Renal cortex interstitium (tissue), 15 donors: ENCODE measurements around the gene NFKB1. TPM values are rescaled to one million over a fixed set of nuclear protein-coding genes. Genes with fewer than 3 reads are reported as not detected.
"Not testable (repeated sequence)": the region's sequence is repeated elsewhere in the genome, so short reads cannot be mapped to it uniquely, and the experiment has no call there.

ENCODE experiments used
- DNase-seq, 11 donors: peaks; one replicate each; pipeline ENCODE4 v3.0.0-alpha.2; 2013; ENCODE audit warnings: low read depth in 9 of 11, low spot score in 4 of 11; ENCODE audit errors: extremely low read depth in 1 of 11
- long read RNA-seq, 16 experiments: transcript quantifications; one replicate each; lab custom pipeline, GENCODE V29; 2026
- polyA plus RNA-seq, 3 donors: library from polyadenylated mRNA; unstranded; fragments of 120-200 nt; gene quantifications; one replicate each; pipeline ENCODE4 v1.2.1, GENCODE V29; 2013; ENCODE audit not compliant: insufficient read length in 3 of 3

NFKB1 gene, protein sequence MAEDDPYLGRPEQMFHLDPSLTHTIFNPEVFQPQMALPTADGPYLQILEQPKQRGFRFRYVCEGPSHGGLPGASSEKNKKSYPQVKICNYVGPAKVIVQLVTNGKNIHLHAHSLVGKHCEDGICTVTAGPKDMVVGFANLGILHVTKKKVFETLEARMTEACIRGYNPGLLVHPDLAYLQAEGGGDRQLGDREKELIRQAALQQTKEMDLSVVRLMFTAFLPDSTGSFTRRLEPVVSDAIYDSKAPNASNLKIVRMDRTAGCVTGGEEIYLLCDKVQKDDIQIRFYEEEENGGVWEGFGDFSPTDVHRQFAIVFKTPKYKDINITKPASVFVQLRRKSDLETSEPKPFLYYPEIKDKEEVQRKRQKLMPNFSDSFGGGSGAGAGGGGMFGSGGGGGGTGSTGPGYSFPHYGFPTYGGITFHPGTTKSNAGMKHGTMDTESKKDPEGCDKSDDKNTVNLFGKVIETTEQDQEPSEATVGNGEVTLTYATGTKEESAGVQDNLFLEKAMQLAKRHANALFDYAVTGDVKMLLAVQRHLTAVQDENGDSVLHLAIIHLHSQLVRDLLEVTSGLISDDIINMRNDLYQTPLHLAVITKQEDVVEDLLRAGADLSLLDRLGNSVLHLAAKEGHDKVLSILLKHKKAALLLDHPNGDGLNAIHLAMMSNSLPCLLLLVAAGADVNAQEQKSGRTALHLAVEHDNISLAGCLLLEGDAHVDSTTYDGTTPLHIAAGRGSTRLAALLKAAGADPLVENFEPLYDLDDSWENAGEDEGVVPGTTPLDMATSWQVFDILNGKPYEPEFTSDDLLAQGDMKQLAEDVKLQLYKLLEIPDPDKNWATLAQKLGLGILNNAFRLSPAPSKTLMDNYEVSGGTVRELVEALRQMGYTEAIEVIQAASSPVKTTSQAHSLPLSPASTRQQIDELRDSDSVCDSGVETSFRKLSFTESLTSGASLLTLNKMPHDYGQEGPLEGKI
- 10 to 100 TPM; 25.8 to 27.7 (median 26.0) TPM for polyA plus RNA-seq
- long read RNA-seq, donor 1, full-length matches to known transcripts: 3 of 3 reads
- long read RNA-seq, donor 1, partial matches to known transcripts: 0 of 3 reads
- long read RNA-seq, donor 1, other reads (novel, unspliced or antisense): 0 of 3 reads
- long read RNA-seq, donor 2, full-length matches to known transcripts: 2 of 2 reads
- long read RNA-seq, donor 2, partial matches to known transcripts: 0 of 2 reads
- long read RNA-seq, donor 2, other reads (novel, unspliced or antisense): 0 of 2 reads
- long read RNA-seq, donor 3, full-length matches to known transcripts: 7 of 16 reads
- long read RNA-seq, donor 3, partial matches to known transcripts: 9 of 16 reads
- long read RNA-seq, donor 3, other reads (novel, unspliced or antisense): 0 of 16 reads
- long read RNA-seq, donor 4, full-length matches to known transcripts: 3 of 15 reads
- long read RNA-seq, donor 4, partial matches to known transcripts: 12 of 15 reads
- long read RNA-seq, donor 4, other reads (novel, unspliced or antisense): 0 of 15 reads
- long read RNA-seq, donor 5: 0 reads
- long read RNA-seq, donor 6, full-length matches to known transcripts: 4 of 20 reads
- long read RNA-seq, donor 6, partial matches to known transcripts: 16 of 20 reads
- long read RNA-seq, donor 6, other reads (novel, unspliced or antisense): 0 of 20 reads
- long read RNA-seq, donor 7, full-length matches to known transcripts: 5 of 5 reads
- long read RNA-seq, donor 7, partial matches to known transcripts: 0 of 5 reads
- long read RNA-seq, donor 7, other reads (novel, unspliced or antisense): 0 of 5 reads
- long read RNA-seq, donor 8: 0 reads
- long read RNA-seq, donor 9, full-length matches to known transcripts: 2 of 19 reads
- long read RNA-seq, donor 9, partial matches to known transcripts: 17 of 19 reads
- long read RNA-seq, donor 9, other reads (novel, unspliced or antisense): 0 of 19 reads
- long read RNA-seq, donor 10, full-length matches to known transcripts: 4 of 10 reads
- long read RNA-seq, donor 10, partial matches to known transcripts: 6 of 10 reads
- long read RNA-seq, donor 10, other reads (novel, unspliced or antisense): 0 of 10 reads
- long read RNA-seq, donor 11, partial matches to known transcripts: 0 of 5 reads
- long read RNA-seq, donor 11, other reads (novel, unspliced or antisense): 0 of 5 reads
- long read RNA-seq, donor 12, full-length matches to known transcripts: 2 of 13 reads
- long read RNA-seq, donor 12, partial matches to known transcripts: 11 of 13 reads
- long read RNA-seq, donor 12, other reads (novel, unspliced or antisense): 0 of 13 reads
- long read RNA-seq, donor 13: 0 reads
- long read RNA-seq, donor 14, full-length matches to known transcripts: 3 of 3 reads
- long read RNA-seq, donor 14, partial matches to known transcripts: 0 of 3 reads
- long read RNA-seq, donor 14, other reads (novel, unspliced or antisense): 0 of 3 reads
- long read RNA-seq, donor 15, full-length matches to known transcripts: 1 of 1 reads
- long read RNA-seq, donor 15, partial matches to known transcripts: 0 of 1 reads
- long read RNA-seq, donor 15, other reads (novel, unspliced or antisense): 0 of 1 reads
- long read RNA-seq, donor 16, full-length matches to known transcripts: 9 of 56 reads
- long read RNA-seq, donor 16, partial matches to known transcripts: 47 of 56 reads
- long read RNA-seq, donor 16, other reads (novel, unspliced or antisense): 0 of 56 reads

DNA sequence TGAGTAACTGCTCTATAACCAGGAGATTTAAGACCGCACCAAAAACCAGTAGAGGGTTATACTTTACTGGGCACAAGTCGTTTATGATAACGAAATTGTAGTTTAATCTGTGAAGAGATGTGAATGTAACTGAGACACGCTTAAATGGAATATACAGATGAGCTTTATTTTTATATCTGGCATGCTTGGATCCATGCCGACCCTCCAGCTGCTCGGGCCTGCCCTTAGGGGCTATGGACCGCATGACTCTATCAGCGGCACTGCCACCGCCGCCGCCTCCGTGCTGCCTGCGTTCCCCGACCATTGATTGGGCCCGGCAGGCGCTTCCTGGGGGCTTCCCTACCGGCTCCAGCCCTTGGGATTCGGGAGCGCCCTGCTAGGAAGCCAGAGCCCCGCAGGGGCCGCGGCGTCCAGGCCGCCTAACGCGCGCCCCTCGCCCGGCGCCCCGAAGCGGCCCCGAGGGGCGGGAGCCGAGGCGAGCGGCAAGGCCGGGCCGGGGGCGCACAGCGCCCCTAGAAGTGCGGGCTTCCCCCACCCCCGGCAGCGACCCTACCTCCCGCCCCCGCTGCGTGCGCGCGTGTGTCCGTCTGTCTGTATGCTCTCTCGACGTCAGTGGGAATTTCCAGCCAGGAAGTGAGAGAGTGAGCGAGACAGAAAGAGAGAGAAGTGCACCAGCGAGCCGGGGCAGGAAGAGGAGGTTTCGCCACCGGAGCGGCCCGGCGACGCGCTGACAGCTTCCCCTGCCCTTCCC, at the start of gene NFKB1:
Gene NFKB1 (plus strand): TSS at position 664 of the 751 bp plus-strand sequence. CDS start 24,160 bp downstream, outside the sequence.
- peak in 10 of 11 donors; percentile 36 to 65 (median 51) for DNase-seq

- DNase-seq: no peak
Measured at GRCh38 chr4:102452854-102453253, 48.3 kb upstream of the NFKB1 start.

GRCh38 chr4:102453827-102454226, 47.3 kb upstream of the NFKB1 start:
- no peak for DNase-seq

DNA sequence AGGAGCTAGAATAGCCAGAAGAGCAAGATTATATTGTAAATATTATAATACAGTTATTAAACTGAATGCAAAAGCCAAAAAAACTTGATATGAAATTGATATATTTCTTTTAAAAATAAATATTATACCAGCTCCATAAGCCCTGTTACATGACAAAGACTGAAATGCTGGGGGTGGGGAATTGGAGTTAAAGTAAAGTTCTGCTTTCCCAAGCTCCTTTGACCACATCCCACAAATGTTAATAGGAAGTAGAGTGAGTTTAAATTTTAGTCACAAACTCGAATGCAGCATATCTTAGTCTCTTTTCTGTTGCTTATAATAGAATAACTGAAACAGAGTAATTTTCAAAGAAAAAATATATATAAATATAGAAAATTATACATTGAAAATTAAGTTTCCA, 46.9 kb upstream of the NFKB1 start:
- no peak for DNase-seq

DNA sequence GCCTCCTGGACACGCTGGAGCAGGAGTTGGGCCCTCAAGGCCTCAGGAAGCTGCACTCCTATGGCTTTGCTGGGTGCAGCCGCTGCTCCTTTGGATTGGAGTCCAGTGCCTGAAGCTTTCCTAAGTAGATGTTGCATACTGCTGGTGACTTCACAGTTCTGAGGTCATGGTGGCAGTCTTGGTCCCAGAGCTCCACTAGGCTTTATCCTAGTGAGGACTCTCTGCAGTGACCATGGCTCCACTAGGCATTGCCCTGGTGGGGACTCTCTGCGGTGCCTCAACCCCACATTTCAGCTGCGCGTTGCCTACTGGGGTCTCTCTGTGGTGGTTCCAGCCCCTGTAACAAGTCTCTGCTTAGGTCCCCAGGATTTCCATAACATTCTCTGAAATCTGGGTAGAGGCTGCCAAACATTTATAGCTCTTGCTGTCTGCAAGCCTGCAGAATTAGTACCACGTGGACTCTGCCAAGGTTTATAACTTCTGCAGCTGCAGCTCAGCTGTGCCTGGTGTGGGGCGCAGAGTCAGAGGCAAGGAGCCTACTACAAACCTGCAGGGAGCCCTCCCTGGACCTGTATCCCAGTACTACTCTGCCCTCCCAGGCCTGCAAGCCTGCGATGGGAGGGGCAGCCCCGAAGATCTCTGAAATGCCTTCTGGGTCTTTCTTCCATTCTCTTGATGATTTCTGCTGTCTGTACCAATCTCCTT, 46.0 kb upstream of the NFKB1 start:
- no peak for DNase-seq

DNA sequence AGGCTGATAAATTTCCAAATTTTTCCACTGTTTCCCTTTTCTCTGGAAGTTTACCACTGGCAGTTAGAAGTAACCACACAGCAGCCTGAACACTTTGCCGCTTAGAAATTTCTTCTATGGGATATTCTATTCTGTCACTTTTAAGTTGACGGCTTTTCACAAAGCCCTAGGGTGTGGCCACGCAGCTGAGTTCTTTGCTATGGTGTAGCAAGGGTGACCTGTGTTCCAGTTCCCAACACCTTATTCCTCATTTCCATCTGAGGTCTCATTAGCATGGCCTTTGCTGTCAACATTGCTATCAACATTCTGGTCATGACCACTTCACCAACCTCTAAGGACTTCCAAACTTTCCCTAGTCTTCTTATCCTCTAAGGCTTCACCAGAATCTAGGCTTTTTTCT, 45.4 kb upstream of the NFKB1 start:
- DNase-seq: no peak

DNA sequence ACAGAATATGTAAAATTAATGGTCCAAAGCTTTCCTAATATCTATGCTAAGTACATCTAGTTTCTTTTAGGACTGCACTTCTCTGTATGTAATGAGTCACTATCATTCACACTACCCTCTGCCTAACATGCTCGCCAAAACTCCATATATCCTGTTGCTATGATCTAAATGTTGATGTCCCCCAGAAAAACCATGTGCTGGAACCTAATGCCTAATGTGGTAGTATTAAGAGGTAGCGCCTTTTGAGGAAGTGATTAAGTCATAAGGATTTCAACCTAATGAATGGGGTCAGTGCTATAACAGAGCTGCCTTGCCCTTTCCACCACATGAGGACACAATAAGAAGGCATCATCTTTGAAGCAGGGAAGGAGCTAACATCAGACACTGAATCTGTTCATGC, 34.9 kb upstream of the NFKB1 start:
- DNase-seq: no peak

DNA sequence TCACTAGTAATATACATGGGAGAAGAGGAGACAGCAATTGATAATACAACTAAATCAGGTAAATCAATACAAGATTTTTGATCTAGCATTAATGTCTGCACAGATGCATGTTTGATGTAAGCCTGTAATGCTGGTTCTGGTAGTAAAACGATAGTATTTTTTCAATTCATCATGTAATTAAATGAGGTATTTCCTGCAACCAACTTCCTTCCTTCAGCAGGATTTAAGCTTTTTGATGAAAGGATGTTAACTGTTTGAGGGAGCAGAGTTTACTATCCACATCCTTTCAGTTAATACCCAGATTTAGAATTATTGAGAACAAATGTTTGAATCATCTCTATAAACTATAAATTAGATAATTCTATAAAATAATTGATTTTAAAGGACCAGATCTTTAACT, 31.4 kb upstream of the NFKB1 start:
- DNase-seq: no peak

GRCh38 chr4:102472441-102473013, 28.6 kb upstream of the NFKB1 start:
- no peak for DNase-seq

GRCh38 chr4:102473476-102473875, 27.7 kb upstream of the NFKB1 start:
- no peak for DNase-seq

- no peak for DNase-seq
Measured at GRCh38 chr4:102474736-102475504, 26.2 kb upstream of the NFKB1 start.

DNA sequence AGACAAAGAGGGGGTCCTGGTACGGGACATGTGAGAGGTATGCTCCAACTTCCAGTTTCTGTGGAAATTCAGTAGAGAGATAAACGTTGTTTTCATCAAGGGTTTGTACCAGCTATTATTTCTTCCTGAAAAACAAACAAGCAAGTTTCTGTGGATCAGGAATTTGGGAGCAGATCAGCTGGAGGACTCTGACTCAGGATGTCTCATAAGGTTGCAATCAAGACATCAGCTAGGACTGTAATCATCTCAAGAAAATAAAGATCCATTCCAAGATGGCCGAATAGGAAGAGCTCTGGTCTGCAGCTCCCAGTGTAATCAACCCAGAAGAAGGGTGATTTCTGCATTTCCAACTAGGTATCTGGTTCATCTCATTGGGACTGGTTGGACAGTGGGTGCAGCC, 23.5 kb upstream of the NFKB1 start:
- no peak for DNase-seq

- DNase-seq: no peak
Measured at GRCh38 chr4:102478186-102478585, 23.0 kb upstream of the NFKB1 start.

GRCh38 chr4:102479832-102480231, 21.3 kb upstream of the NFKB1 start:
- DNase-seq: not testable (repeated sequence)
